CD4-positive, alpha-beta T cell treated with Interleukin-6 at 100 ng/mL for 8 hours (primary cell): ENCODE data around the gene FAM120B.

ENCODE experiments used
- DNase-seq: peaks from one replicate; pipeline ENCODE4 v3.0.0-alpha.2; 2020; ENCODE audit warnings: mixed read lengths, low spot score

The FAM120B gene

GRCh38 chr6:170456334-170456733 is 149.8 kb downstream of the FAM120B start:
- DNase-seq = no peak
